GM19328 (cell line): ENCODE data around the gene WDR93.

Experiments used
- ATAC-seq: cut with Tn5 transposase; IDR thresholded peaks from one replicate; pipeline ENCODE4 v1.9.1; 2021; ENCODE audit warnings: mild to moderate bottlenecking, moderate library complexity; ENCODE audit not compliant: unreplicated experiment

The WDR93 gene

GRCh38 chr15:89747708-89748682, 57.4 kb downstream of the WDR93 start:
- ATAC-seq = no peak

DNA sequence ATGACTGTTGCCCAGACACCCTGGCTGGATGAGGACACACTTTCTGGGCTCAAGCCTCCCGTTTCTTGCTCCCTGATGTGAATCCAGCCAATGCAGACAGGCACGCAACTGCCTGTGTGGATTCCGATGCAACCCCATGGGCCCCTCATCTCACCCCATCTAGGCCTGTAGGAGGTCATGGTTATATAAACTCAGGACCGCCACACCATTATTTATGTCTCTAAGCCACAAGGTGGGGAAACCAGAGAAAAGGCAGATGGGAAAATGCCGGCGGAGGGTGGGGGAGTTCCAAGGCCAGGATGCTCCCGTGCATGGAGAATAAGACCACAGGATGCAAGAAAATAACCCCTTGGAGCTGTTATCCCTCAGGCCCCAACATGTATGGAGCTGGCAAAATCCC, 58.4 kb downstream of the WDR93 start:
- no peak for ATAC-seq

- no peak for ATAC-seq
Observed at GRCh38 chr15:89749526-89749925, 58.9 kb downstream of the WDR93 start.

DNA sequence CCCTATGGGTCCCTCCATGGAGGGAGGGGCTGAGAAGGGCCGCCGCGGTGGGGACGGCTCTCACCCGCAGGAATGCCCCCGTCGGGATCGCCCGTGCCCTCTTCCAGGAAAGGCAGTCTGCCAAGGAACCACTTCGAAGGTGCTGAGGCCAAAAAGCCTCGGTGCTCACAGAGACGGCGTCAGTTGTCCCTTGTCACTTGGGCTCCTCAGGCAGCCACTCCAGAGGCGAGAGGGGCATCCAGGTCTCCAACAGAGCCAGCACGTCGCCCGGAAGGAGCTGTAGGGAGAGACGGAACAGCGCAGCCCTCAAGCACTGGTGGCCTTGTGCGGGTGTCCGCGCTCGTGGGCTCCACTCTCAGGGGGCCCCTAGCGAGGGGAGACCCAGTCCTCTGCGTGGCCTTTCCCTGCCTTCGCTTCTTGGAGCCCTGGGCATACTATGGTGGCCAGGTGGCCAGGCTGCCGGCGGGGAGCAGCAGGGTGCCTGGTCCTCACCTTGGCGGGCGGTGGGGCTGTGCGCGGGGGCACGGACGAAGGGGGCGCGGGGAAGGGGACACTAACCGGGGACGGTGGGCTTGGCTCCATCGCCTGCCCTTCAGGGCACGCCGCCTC, 59.4 kb downstream of the WDR93 start:
- no peak for ATAC-seq

DNA sequence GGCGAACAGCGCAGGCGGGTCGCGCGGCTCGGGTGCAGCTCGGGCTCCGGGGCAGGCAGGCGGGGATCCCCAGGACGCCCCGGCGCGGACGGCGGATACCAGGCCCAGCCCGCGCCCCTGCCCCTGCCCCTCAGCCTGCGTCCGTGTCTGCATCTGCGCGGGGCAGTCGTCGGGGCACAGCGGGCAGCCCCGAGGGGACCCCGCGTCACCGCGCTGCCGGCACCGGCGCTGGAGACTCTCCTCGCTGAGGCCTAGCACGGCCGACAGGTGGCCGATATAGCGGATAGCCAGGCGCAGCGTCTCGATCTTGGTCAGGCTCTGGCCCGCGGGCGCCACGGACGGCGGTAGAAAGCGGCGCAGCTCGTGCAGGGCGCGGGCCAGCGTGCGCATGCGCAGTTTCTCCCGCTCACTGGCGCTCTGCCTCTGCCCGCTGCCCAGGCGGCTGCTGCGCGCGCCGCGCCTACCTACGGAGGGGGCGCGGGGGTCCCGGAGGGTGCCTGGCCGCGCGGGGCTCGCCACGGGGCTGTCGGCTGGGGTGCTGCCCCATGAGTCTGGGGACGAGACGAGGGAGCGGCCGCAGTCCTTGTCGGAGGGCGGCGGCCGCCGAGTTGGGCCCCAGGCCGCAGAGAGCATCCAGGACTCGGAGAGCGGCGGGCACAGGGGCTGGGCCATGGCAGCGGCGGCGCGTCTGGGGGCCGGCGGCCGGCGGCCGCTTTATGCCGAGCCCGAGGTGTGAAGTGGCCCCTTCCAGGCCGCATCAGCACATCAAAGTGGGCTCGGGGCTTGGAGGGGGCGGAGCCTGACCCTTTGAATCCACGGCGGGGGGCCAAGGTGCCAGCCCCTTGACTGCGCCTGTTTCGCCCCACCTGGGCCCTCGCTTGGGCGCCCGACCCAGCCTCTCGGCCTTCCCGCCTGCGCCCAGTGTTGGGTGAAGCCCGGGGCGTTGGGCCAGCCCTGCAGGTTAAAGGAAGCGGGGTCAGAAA, 60.2 kb downstream of the WDR93 start, which contains the start of gene MESP1:
TSS of gene MESP1 (minus strand) at position 690 of the 983 bp plus-strand sequence. CDS start at position 672, 18 bp downstream.
- ATAC-seq = peak; percentile 84

GRCh38 chr15:89751748-89752147, 61.1 kb downstream of the WDR93 start:
- no peak for ATAC-seq

DNA sequence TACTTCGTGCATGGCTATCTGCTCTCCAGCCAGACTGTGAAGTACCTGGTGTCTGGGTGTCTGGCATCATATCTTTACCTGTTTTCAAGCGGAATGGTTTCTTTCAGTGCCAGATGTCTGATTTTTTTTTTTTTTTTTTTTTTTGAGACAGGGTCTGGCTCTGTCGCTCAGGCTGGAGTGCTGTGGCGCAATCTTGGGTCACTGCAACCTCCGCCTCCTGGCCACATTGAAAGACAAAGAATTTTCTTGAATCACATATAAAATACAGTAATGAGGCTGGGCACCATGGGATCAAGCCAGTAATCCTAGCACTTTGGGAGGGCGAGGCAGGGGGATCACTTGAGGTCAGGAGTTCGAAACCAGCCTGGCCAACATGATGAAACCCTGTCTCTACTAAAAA, 63.2 kb downstream of the WDR93 start:
- ATAC-seq = no peak

DNA sequence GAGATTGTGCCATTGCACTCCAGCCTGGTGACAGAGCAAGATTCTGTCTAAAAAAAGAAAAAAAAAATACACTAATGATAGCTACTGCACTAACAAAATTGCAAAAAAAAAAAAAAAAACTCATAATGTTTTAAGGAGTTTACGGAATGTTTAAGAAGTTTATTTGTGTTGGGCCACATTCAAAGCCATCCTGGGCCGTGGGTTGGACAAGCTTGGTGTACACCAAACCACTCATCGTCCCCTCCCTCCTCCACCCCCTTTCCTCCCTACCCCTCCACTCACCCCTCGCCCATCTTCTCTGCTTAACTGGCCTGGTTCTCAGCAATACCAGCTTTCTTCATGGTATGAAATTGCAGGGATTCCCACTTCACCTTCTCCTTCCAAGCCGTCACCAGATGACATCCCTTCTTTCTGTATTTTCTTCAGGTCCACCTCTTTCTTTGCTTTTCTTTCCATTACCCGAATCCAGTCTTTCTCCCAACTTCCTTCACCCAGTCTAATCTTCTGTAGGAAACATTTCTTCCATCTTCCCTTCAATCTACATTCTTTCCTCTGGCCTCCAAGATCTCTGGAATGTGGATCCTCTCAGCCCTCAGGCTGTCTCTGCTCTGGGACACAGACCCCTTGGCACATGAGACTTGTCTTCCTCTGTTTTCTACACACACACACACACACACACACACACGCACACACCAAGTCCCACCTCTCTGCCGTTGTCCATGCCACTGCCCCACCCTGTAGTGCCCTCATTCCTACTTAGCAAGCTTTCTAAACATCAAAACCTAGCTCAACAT, 63.9 kb downstream of the WDR93 start:
- no peak for ATAC-seq

DNA sequence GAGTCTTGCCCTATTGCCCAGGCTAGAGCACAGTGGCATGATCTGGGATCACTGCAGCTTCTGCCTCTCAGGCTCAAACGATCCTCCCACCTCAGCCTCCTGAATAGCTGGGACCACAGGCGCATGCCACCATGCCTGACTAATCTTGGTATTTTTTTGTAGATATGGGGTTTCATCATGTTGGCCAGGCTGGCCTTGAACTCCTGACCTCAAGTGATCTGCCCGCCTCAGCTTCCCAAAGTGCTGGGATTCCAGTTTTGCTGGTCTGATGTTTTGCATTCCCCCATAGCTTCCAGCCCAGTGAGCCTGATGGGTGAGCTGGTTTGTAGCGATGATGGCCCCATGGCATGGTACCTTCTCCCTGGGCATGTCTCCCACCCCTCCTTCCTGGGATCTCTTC, 65.1 kb downstream of the WDR93 start:
- no peak for ATAC-seq

DNA sequence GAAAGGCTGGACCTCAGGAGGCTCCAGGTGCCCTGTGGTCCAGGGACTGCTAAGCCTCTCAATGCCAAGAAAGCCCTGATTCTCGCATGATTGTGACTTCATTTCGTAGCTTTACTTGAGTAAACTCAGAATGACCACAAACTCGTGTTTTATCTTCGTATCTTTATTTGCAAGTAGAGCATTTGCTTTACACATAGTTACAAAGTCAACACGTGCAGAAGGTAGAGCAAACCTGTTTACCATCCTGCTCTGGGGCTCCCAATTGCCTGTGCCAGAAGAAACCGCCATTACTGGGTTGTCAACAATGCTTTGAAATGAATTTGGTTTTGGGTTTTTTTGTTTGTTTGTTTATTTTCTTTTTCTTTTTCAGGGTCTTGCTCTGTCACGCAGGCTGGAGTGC, 66.3 kb downstream of the WDR93 start:
- no peak for ATAC-seq

GRCh38 chr15:89758283-89758682, 67.7 kb downstream of the WDR93 start:
- ATAC-seq = no peak

DNA sequence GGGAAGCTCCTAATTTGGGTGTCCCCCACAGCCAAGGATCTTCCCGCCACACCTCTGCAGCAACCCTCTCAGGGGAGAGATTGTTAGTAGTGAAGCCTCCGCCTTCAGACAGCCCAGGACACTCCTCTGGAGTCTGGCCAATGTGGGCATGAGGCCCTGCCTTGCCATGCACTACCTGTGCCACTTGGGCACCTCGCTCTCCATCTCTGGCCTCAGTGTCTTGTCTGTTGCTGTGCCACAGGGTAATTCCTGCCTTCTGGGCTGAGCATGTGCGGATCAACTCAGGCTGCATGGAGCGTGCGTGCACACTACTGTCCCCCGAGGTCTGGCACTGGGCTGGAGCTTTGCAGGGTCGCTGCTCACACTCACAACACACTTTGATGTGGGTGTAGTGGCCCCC, 68.4 kb downstream of the WDR93 start:
- no peak for ATAC-seq

GRCh38 chr15:89759835-89760234, 69.2 kb downstream of the WDR93 start:
- ATAC-seq = no peak

- no peak for ATAC-seq
Observed at GRCh38 chr15:89760303-89761008, 69.8 kb downstream of the WDR93 start.

GRCh38 chr15:89761009-89761831, 70.6 kb downstream of the WDR93 start:
- no peak for ATAC-seq

DNA sequence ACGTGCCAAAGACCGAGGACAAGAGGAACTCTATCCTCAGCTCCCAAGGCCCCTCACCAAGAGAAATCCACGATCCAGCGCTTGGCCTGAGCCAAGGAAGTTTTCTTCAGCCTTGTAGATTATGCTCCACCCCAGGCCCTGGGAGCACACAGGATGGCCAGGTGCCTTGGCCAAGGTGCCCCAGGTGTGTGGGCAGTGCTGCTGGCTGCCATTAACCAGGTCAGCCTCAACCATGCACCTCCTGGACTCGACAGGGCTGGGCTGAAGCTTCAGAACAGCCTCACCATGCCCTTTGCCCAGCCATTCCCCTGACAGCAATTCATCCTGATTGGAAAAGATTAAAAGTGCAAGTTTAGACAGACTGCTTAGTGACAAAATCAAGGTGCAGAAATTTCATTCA, 71.3 kb downstream of the WDR93 start:
- ATAC-seq = no peak

DNA sequence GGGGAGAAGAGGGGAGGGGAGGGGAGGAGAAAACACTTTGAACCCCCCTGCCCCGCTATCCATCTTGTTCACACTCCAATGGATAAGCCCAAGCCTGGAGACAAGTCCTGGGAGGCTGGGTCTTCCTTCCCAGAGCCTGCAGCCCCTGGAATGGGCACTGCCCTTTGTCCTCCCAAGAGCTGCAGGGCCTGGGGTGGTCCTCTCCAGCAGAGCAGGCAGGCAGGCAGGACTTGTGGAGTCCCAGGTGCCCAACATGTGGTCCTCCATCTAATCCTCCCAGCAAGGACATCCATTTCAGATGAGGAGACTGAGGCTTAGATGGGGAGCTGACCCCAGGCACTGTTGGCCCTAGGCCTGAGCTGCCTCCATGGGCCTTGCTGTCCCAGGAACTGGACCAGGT, 75.1 kb downstream of the WDR93 start:
- ATAC-seq = no peak
